HG03095 (cell line): ENCODE results near the gene SELENOV.

Source experiments
- ATAC-seq: cut with Tn5 transposase; IDR thresholded peaks from one replicate; pipeline ENCODE4 v1.9.1; 2021; ENCODE audit warnings: moderate library complexity; ENCODE audit not compliant: unreplicated experiment

SELENOV gene

GRCh38 chr19:39492225-39492624 is 22.7 kb upstream of the SELENOV start:
- ATAC-seq = no peak

GRCh38 chr19:39492788-39493187 is 22.2 kb upstream of the SELENOV start:
- ATAC-seq = no peak

- no peak for ATAC-seq
These were observed 20.3 kb upstream of the SELENOV start for GRCh38 chr19:39494661-39495060.

GRCh38 chr19:39496063-39496462 is 18.9 kb upstream of the SELENOV start:
- ATAC-seq = no peak

GRCh38 chr19:39497701-39497995 is 17.3 kb upstream of the SELENOV start:
- no peak for ATAC-seq

GRCh38 chr19:39497996-39498797 is 16.7 kb upstream of the SELENOV start:
- ATAC-seq = no peak

- no peak for ATAC-seq
These were observed 15.9 kb upstream of the SELENOV start, which contains the start of gene DLL3 for GRCh38 chr19:39498798-39499642. Gene DLL3, plus strand, starts transcription at chr19:39498947. Its CDS starts 28 bp downstream, at chr19:39498975.

- ATAC-seq = no peak
These were observed 15.0 kb upstream of the SELENOV start for GRCh38 chr19:39499932-39500331.

- ATAC-seq = no peak
These were observed 14.4 kb upstream of the SELENOV start for GRCh38 chr19:39500543-39500942.

- no peak for ATAC-seq
These were observed 13.6 kb upstream of the SELENOV start for GRCh38 chr19:39501340-39501739.

- ATAC-seq = no peak
These were observed 12.1 kb upstream of the SELENOV start for GRCh38 chr19:39502640-39503417.

- no peak for ATAC-seq
These were observed 8.4 kb upstream of the SELENOV start for GRCh38 chr19:39506598-39506943.

GRCh38 chr19:39506944-39507714 is 7.8 kb upstream of the SELENOV start:
- ATAC-seq = no peak

- ATAC-seq = no peak
These were observed 7.1 kb upstream of the SELENOV start for GRCh38 chr19:39507715-39508364.

GRCh38 chr19:39508629-39509028 is 6.3 kb upstream of the SELENOV start:
- ATAC-seq = no peak

GRCh38 chr19:39509233-39509632 is 5.7 kb upstream of the SELENOV start:
- ATAC-seq = no peak

- no peak for ATAC-seq
These were observed 2.0 kb upstream of the SELENOV start for GRCh38 chr19:39512988-39513387.

- no peak for ATAC-seq
These were observed 732 bp downstream of the SELENOV start for GRCh38 chr19:39515551-39516191.

GRCh38 chr19:39516270-39516669 is 1.3 kb downstream of the SELENOV start:
- ATAC-seq = no peak

- no peak for ATAC-seq
These were observed 2.5 kb downstream of the SELENOV start for GRCh38 chr19:39517432-39517831.
